ENCODE measurements around the gene CA11.

Gene CA11

DNA sequence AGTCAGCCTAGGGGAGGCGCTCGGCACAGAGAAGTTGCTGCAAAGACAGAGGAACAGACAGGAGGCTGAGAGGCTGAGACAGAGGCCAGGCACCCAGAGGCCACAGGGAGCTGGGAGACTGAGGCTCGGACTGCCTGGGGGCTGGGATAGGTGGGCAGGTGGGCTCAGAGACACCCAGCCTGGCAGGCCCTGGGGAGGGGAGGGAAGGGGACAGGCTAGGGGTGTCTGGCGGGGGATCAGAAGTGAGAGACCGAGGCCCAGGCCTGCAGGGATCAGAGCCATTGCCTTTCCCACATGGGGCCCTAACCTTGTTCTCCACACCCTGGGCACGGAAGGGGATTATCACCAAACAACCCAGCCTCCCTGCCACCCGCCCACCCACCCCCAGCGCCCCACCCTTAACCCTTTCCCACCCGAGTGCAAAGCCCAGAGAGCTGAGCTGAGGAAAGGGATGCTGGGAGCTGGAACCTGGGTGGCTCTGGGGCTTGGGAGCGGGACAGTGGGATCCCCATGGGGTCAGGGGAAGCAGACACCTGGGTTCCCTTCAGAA, 25.5 kb upstream of the CA11 start:
- Histone ChIP-seq H3K36me3 (replicated peaks) (no peaks in the 10 kb centered on the region), H3K27me3 (replicated peaks) (no peaks in the 10 kb centered on the region), H3K27ac (no peak overlapping the region), H3K4me3 (ENCODE audit: low read depth, low read length) (no peak overlapping the region)
- in situ Hi-C loops (cut with HindIII; ENCODE audit: low pct_ligation_motif_present, low sequenced_read_pairs), result no loop called here
- TF ChIP-seq, protein P1, sequence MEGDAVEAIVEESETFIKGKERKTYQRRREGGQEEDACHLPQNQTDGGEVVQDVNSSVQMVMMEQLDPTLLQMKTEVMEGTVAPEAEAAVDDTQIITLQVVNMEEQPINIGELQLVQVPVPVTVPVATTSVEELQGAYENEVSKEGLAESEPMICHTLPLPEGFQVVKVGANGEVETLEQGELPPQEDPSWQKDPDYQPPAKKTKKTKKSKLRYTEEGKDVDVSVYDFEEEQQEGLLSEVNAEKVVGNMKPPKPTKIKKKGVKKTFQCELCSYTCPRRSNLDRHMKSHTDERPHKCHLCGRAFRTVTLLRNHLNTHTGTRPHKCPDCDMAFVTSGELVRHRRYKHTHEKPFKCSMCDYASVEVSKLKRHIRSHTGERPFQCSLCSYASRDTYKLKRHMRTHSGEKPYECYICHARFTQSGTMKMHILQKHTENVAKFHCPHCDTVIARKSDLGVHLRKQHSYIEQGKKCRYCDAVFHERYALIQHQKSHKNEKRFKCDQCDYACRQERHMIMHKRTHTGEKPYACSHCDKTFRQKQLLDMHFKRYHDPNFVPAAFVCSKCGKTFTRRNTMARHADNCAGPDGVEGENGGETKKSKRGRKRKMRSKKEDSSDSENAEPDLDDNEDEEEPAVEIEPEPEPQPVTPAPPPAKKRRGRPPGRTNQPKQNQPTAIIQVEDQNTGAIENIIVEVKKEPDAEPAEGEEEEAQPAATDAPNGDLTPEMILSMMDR (IDR thresholded peaks at IDR 0.05; ENCODE audit: low read depth, low read length, missing control alignments), result no peak
- no peak for DNase-seq

DNA sequence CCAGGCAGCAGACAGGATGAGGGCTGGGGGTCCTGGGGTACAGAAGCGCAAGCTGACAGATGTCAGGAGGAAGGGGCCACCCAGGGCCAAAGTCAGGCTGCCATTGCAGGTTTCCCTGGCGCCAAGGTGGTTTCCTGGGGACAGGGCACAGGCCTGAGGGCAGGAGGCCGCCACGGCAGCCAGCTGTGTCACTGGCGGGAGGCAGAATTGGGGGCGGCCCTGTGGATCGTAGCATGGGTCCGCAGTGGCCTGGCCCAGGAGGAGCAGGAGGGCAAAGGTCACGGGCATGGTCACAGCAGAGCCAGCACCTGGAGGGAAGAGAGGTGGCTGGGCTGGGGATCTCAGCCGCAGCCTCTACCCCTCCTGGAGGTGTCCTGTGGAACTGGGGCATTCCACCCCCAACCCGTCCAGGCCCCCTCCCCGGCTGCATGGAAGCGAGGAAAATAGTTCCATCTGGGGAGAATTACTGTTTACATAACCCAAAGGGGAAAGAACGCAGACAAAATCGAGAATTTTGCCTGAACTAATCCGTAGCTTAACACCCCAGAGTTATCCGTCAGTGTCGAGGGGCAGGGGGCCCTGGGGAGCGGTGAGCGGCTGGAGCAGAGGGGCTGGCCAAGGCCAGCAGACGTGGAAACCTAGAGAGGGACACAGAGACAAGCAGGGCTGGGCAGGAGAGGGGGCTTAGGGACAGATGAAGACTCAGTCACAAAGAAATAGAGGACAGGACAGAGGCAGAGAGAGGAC, 24.9 kb upstream of the CA11 start:
- Histone ChIP-seq H3K4me3 (ENCODE audit: low read depth, low read length) (no peak overlapping the region), H3K36me3 (replicated peaks) (no peaks in the 10 kb centered on the region), H3K27ac (no peak overlapping the region), H3K27me3 (replicated peaks) (no peaks in the 10 kb centered on the region)
- TF ChIP-seq, protein P1 (IDR thresholded peaks at IDR 0.05; ENCODE audit: low read depth, low read length, missing control alignments), result no peak
- no peak for DNase-seq
- in situ Hi-C loops (cut with HindIII; ENCODE audit: low pct_ligation_motif_present, low sequenced_read_pairs), result no loop called here

DNA sequence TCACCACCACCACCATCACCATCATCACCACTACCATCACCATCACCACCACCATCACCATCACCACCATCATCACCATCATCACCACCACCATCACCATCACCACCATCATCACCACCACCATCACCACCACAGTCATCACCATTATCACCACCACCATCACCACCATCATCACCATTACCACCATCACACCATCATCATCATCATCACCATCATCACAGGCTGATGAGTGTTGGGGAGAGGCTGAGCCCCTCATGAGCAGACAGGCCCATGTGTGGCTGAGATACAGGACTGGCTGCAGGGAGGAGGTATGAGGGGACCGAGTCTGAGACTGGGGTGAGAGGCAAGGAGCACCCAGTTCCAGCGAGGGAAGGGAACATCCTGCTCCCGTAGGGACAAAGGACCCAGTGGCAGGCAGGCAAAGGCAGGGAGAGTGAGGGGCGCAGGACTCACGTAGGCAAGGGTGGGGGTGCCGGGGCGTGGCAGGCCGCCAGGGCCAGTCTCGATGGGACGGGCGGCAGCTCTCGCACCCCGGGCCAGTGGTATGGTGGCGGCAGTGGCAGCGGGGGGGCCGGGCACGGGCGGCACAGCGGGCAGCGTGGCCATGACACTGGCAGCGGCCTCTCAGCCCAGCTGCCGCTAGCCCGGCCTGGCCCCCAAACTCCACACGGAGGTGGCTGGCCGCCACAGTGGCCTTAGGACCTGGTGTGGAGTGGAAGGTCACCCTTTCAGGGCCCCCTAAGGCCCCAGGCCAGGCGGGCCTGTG, 24.1 kb upstream of the CA11 start:
- no peak overlapping the region for H3K4me3 ChIP-seq (ENCODE audit: low read depth, low read length)
- in situ Hi-C loops (cut with HindIII; ENCODE audit: low pct_ligation_motif_present, low sequenced_read_pairs), result no loop called here
- H3K36me3 ChIP-seq (replicated peaks), result no peaks in the 10 kb centered on the region
- DNase-seq, result no peak
- H3K27ac ChIP-seq, result no peak overlapping the region
- TF ChIP-seq, protein P1 (IDR thresholded peaks at IDR 0.05; ENCODE audit: low read depth, low read length, missing control alignments), result no peak
- no peaks in the 10 kb centered on the region for H3K27me3 ChIP-seq (replicated peaks)

DNA sequence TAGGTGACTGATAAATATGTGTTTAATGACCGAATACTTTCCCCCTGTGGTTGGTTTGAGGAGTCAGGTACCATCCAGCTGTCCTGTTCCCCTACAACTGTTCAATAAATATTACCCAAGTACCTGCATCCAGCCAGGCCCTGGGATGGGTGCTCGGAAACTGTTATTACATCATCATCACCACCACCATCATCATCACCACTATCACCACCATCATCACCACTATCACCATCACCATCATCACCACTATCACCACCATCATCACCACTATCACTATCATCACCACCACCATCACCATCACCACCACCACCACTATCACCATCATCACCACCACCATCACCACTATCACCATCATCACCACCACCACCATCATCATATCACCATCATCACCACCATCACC, 22.8 kb upstream of the CA11 start:
- TF ChIP-seq, protein P1 (IDR thresholded peaks at IDR 0.05; ENCODE audit: low read depth, low read length, missing control alignments), result no peak
- no peak for DNase-seq
- Histone ChIP-seq H3K4me3 (ENCODE audit: low read depth, low read length) (no peak overlapping the region), H3K27me3 (replicated peaks) (no peaks in the 10 kb centered on the region), H3K36me3 (replicated peaks) (no peaks in the 10 kb centered on the region), H3K27ac (no peak overlapping the region)
- in situ Hi-C loops (cut with HindIII; ENCODE audit: low pct_ligation_motif_present, low sequenced_read_pairs), result no loop called here

DNA sequence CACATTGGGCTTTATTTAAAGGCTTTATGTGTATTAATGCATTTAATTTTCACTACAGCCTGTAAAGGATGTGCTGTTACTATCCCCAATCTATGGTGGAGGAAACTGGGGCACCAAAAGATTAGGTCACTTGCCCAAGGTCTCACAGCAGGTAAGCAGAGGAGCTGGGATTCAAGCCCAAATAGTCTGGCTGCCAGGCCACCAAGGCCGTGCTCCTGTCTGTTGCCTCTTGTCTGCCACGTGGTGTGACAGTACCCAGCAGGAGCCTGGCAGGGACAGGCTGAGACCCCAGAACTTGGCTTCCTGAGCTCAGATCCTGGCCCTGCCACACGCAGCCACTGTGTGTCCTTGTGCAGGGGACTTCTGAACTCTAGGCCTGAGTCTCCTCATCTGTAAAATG, 22.3 kb upstream of the CA11 start:
- TF ChIP-seq, protein P1 (IDR thresholded peaks at IDR 0.05; ENCODE audit: low read depth, low read length, missing control alignments), result no peak
- Histone ChIP-seq H3K4me3 (ENCODE audit: low read depth, low read length) (no peak overlapping the region), H3K27ac (no peak overlapping the region), H3K27me3 (replicated peaks) (no peaks in the 10 kb centered on the region), H3K36me3 (replicated peaks) (no peaks in the 10 kb centered on the region)
- DNase-seq, result no peak
- in situ Hi-C loops (cut with HindIII; ENCODE audit: low pct_ligation_motif_present, low sequenced_read_pairs), result no loop called here
